KMS-11 (cell line): ENCODE measurements around the gene MGAT1.

Source experiments
- H2AFZ ChIP-seq: fragments of 200-600 bp; sonication (generic); 2 replicates; pipeline ENCODE4 v1.6.1; 2016; ENCODE audit warnings: antibody characterized with exemption, mixed run types, low read depth
- H3K27ac ChIP-seq: fragments of 200-600 bp; sonication (generic); 2 replicates; pipeline ENCODE4 v1.6.1; 2016; ENCODE audit warnings: mild to moderate bottlenecking, mixed run types
- H3K27me3 ChIP-seq: fragments of 200-600 bp; sonication (generic); 2 replicates; pipeline ENCODE4 v1.6.1; 2017; ENCODE audit warnings: mild to moderate bottlenecking, low read depth, mixed run types, moderate library complexity; ENCODE audit not compliant: insufficient read depth
- H3K36me3 ChIP-seq: fragments of 200-600 bp; sonication (generic); 2 replicates; pipeline ENCODE4 v1.6.1; 2017; ENCODE audit warnings: mild to moderate bottlenecking, mixed run types; ENCODE audit not compliant: insufficient read depth
- H3K4me1 ChIP-seq: fragments of 200-600 bp; sonication (generic); 2 replicates; pipeline ENCODE4 v1.6.1; 2016; ENCODE audit warnings: mild to moderate bottlenecking, low read depth, mixed run types; ENCODE audit not compliant: poor library complexity, severe bottlenecking
- H3K4me2 ChIP-seq: fragments of 200-600 bp; sonication (generic); 2 replicates; pipeline ENCODE4 v1.7.0; 2016; ENCODE audit warnings: mild to moderate bottlenecking, mixed run types
- H3K4me3 ChIP-seq: fragments of 200-600 bp; sonication (generic); IDR thresholded peaks from 2 replicates; pipeline ENCODE4 v1.6.1; 2017; ENCODE audit warnings: low read depth, low read length, mixed read lengths; ENCODE audit not compliant: insufficient read depth
- H3K79me2 ChIP-seq: fragments of 200-600 bp; sonication (generic); 2 replicates; pipeline ENCODE4 v1.6.1; 2016; ENCODE audit warnings: low read depth, mixed run types; ENCODE audit not compliant: insufficient read depth
- H3K9ac ChIP-seq: fragments of 200-600 bp; sonication (generic); 2 replicates; pipeline ENCODE4 v1.6.1; 2016; ENCODE audit warnings: mild to moderate bottlenecking, mixed run types
- H4K20me1 ChIP-seq: fragments of 200-600 bp; sonication (generic); 2 replicates; pipeline ENCODE4 v1.6.1; 2016; ENCODE audit warnings: mild to moderate bottlenecking, mixed run types; ENCODE audit not compliant: insufficient read depth
- CTCF ChIP-seq: fragments of 200-600 bp; sonication (generic); conservative IDR thresholded peaks from 2 replicates; pipeline ENCODE4 v1.6.1; 2017; ENCODE audit warnings: low read depth, mild to moderate bottlenecking, antibody characterized with exemption, low read length, moderate library complexity, mixed read lengths

MGAT1 gene

GRCh38 chr5:180787711-180788431 lies 14.7 kb downstream of the MGAT1 start:
- H3K4me3 ChIP-seq: no peak overlapping the region
- H3K4me1 ChIP-seq: no peaks in the 10 kb centered on the region
- H2AFZ ChIP-seq: no peak overlapping the region
- H3K27ac ChIP-seq: no peak overlapping the region
- H3K36me3 ChIP-seq: no peaks in the 10 kb centered on the region
- H3K79me2 ChIP-seq: no peaks in the 10 kb centered on the region
- no peaks in the 10 kb centered on the region for H3K27me3 ChIP-seq
- no peak overlapping the region for H3K9ac ChIP-seq
- no peaks in the 10 kb centered on the region for H4K20me1 ChIP-seq
- H3K4me2 ChIP-seq: no peak overlapping the region
- TF ChIP-seq CTCF: no peak

GRCh38 chr5:180786531-180787398 lies 15.8 kb downstream of the MGAT1 start:
- Histone ChIP-seq H3K4me2 (no peak overlapping the region), H3K79me2 (no peaks in the 10 kb centered on the region)

GRCh38 chr5:180785794-180786221 lies 16.8 kb downstream of the MGAT1 start:
- no peak overlapping the region for H3K9ac ChIP-seq
- no peak overlapping the region for H2AFZ ChIP-seq
- no peaks in the 10 kb centered on the region for H3K27me3 ChIP-seq
- no peaks in the 10 kb centered on the region for H3K36me3 ChIP-seq
- TF ChIP-seq CTCF: no peak
- H3K4me1 ChIP-seq: no peaks in the 10 kb centered on the region
- H3K4me3 ChIP-seq: no peak overlapping the region
- H3K27ac ChIP-seq: no peak overlapping the region
- H3K4me2 ChIP-seq: no peak overlapping the region
- H4K20me1 ChIP-seq: no peaks in the 10 kb centered on the region
- no peaks in the 10 kb centered on the region for H3K79me2 ChIP-seq

More at GRCh38 chr5:180786531-180787398, 15.8 kb downstream of the MGAT1 start:
- Histone ChIP-seq H3K27ac (no peak overlapping the region), H3K9ac (no peak overlapping the region), H3K36me3 (no peaks in the 10 kb centered on the region), H2AFZ (no peak overlapping the region), H4K20me1 (no peaks in the 10 kb centered on the region), H3K4me1 (no peaks in the 10 kb centered on the region), H3K27me3 (no peaks in the 10 kb centered on the region), H3K4me3 (no peak overlapping the region)
- TF ChIP-seq CTCF: no peak

- Histone ChIP-seq H4K20me1 (no peaks in the 10 kb centered on the region), H3K9ac (no peak overlapping the region), H3K4me2 (no peak overlapping the region), H3K27me3 (no peaks in the 10 kb centered on the region), H2AFZ (no peak overlapping the region), H3K4me3 (no peak overlapping the region), H3K36me3 (no peaks in the 10 kb centered on the region), H3K4me1 (no peaks in the 10 kb centered on the region), H3K79me2 (no peaks in the 10 kb centered on the region), H3K27ac (no peak overlapping the region)
- TF ChIP-seq CTCF: no peak
These were observed 17.4 kb downstream of the MGAT1 start for GRCh38 chr5:180785121-180785781.
